Left lung (tissue), 10 donors: Measurements from ENCODE around the gene CT45A8. TPM values are rescaled to one million over a fixed set of nuclear protein-coding genes. Genes with fewer than 3 reads are reported as not detected.
"Not testable (repeated sequence)": the region's sequence is repeated elsewhere in the genome, so short reads cannot be mapped to it uniquely, and the experiment has no call there.

Experiments
- ATAC-seq: fragments of 200-7000 bp; cut with Tn5 transposase; one replicate; pipeline ENCODE4 v1.9.1; 2020; ENCODE audit warnings: moderate library complexity
- DNase-seq, 4 donors: peaks; one replicate each; pipeline ENCODE4 v3.0.0-alpha.2; 2013 to 2020
- H3K27ac ChIP-seq, 2 donors: fragments of 200-600 bp; sonication (generic) in 1 of 2; one replicate each; pipeline versions ENCODE4 v1.5.0 to v1.8.0; 2020 to 2021
- H3K27me3 ChIP-seq, 2 donors: fragments of 200-600 bp; sonication (generic) in 1 of 2; one replicate each; pipeline versions ENCODE4 v1.5.0 to v1.8.0; 2020 to 2021
- H3K36me3 ChIP-seq, 2 donors: fragments of 200-600 bp; sonication (generic) in 1 of 2; one replicate each; pipeline versions ENCODE4 v1.5.0 to v1.8.0; 2020 to 2021
- H3K4me1 ChIP-seq, 2 donors: fragments of 200-600 bp; one replicate each; pipeline ENCODE4 v1.8.0; 2021
- H3K4me3 ChIP-seq, 2 donors: fragments of 200-600 bp; sonication (generic) in 1 of 2; one replicate each; pipeline versions ENCODE4 v1.5.0 to v1.8.0; 2020 to 2021; ENCODE audit warnings: mild to moderate bottlenecking in 1 of 2
- H3K9me3 ChIP-seq, 2 donors: fragments of 200-600 bp; sonication (generic) in 1 of 2; one replicate each; pipeline versions ENCODE4 v1.5.0 to v1.8.0; 2020 to 2021
- intact Hi-C, 2 donors: fragments of 100-400 bp; cut with DNase I; formaldehyde crosslinking; loops; one replicate each; pipeline versions ENCODE4 v1.11.2 to v1.14.2; 2022
- polyA plus RNA-seq, 6 donors: library from polyadenylated mRNA; unstranded; fragments of 120-200 nt; gene quantifications; one replicate each; pipeline ENCODE4 v1.2.1, GENCODE V29; 2013; ENCODE audit not compliant: insufficient read length in 6 of 6
- total RNA-seq, 2 donors: library from RNA; stranded (reverse); fragmentation: NEBNext Ultra II Directional; extraction: Animal tissue kit (Norgen Biotek cat#: 25700); gene quantifications; one replicate each; pipeline ENCODE4 v1.2.1, GENCODE V29; 2021
- donor health status: DM: no; HTN: yes; CAD: no.
- donor health status: DM: no; HTN: no; CAD: no.

CT45A8 gene
- total and polyA plus RNA-seq, 8 donors: 0.42 TPM; not detected in 7

DNA sequence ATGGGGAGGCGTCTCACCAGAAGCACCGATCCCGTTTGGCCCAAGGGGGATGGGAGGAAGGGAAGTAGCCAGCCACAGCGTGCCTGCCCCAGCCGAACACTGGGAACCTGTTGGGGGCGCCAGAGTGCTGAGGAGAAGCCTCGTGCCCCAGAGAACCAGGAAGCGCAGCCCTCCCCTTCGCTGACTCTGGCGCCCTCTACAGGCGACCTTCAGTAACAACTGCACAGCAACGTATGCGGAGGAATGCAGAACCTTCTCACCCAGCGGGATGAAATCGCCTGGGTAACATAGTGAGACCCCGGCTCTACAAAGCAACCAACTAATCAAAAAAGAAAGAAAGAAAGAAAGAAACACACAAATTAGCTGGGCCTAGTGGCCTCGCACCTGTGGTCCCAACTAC, 34.4 kb downstream of the CT45A8 start, which contains the start of gene CT45A2:
Gene CT45A2, minus strand, starts transcription at position 101 of the 400 bp plus-strand sequence. CDS start 3,747 bp downstream, outside the sequence.
- H3K27ac ChIP-seq, H3K27me3 ChIP-seq, H3K4me3 ChIP-seq, ATAC-seq, intact Hi-C loops, DNase-seq, H3K9me3 ChIP-seq, H3K4me1 ChIP-seq, H3K36me3 ChIP-seq: not testable (repeated sequence)

- ATAC-seq, intact Hi-C loops: not testable (repeated sequence)
Measured at GRCh38 chrX:135802687-135803086, 51.7 kb downstream of the CT45A8 start, which contains the start of gene CT45A6. TSS of gene CT45A6 (minus strand) at chrX:135802787. CDS start at chrX:135798993, 3,794 bp downstream.

More at GRCh38 chrX:135802687-135803086, 51.7 kb downstream of the CT45A8 start, which contains the start of gene CT45A6:
- not testable (repeated sequence) for H3K36me3 ChIP-seq, H3K27me3 ChIP-seq, H3K4me1 ChIP-seq, H3K27ac ChIP-seq, DNase-seq, H3K4me3 ChIP-seq, H3K9me3 ChIP-seq

Other genes starting within 250 kb of the CT45A8 start
- not detected for gene CT45A1, start 140.9 kb downstream of the CT45A8 start, total RNA-seq
- gene CT45A1, start 140.9 kb downstream of the CT45A8 start, polyA plus RNA-seq: 10 to 100 TPM in 2 of 6 donors, 1 to 10 TPM in 4; 6.2 to 14.2 (median 7.6) TPM
- not detected for gene CT45A3, start 86.3 kb downstream of the CT45A8 start, total RNA-seq
- 10 to 100 TPM in 3 of 6 donors, 1 to 10 TPM in 1, not detected in 2; 5.4 to 33.5 (median 14.3) TPM for gene CT45A3, start 86.3 kb downstream of the CT45A8 start, polyA plus RNA-seq
- gene CT45A5, start 69.0 kb downstream of the CT45A8 start, total RNA-seq: not detected
- gene CT45A5, start 69.0 kb downstream of the CT45A8 start, polyA plus RNA-seq: 10 to 100 TPM; 20.5 to 49.9 (median 39.8) TPM
- not detected for gene CT45A6, start 51.8 kb downstream of the CT45A8 start, total RNA-seq
- not detected for gene CT45A6, start 51.8 kb downstream of the CT45A8 start, polyA plus RNA-seq
- not detected for gene CT45A2, start 34.5 kb downstream of the CT45A8 start, total RNA-seq
- gene CT45A2, start 34.5 kb downstream of the CT45A8 start, polyA plus RNA-seq: 10 to 100 TPM in 2 of 6 donors, 1 to 10 TPM in 2, under 1 TPM in 1, not detected in 1; 0.97 to 14.8 (median 1.8) TPM
- not detected for gene CT45A7, start 17.3 kb downstream of the CT45A8 start, total RNA-seq
- not detected for gene CT45A7, start 17.3 kb downstream of the CT45A8 start, polyA plus RNA-seq
- not detected for gene CT45A9, start 17.3 kb upstream of the CT45A8 start, total RNA-seq
- under 1 TPM in 1 of 6 donors, not detected in 5; 0.42 TPM for gene CT45A9, start 17.3 kb upstream of the CT45A8 start, polyA plus RNA-seq
- gene CT45A10, start 38.9 kb upstream of the CT45A8 start, total RNA-seq: not detected
- 10 to 100 TPM in 3 of 6 donors, 1 to 10 TPM in 3; 3.3 to 17.1 (median 11.1) TPM for gene CT45A10, start 38.9 kb upstream of the CT45A8 start, polyA plus RNA-seq
- not detected for gene SAGE1, start 39.2 kb upstream of the CT45A8 start, total RNA-seq
- gene SAGE1, start 39.2 kb upstream of the CT45A8 start, polyA plus RNA-seq: under 1 TPM in 3 of 6 donors, not detected in 3; 0.07 to 0.09 (median 0.08) TPM
- 10 to 100 TPM; 28.0 to 30.5 TPM for gene MMGT1, start 119.5 kb upstream of the CT45A8 start, total RNA-seq
- gene MMGT1, start 119.5 kb upstream of the CT45A8 start, polyA plus RNA-seq: 10 to 100 TPM; 25.4 to 32.0 (median 29.4) TPM
- gene SLC9A6, start 130.9 kb upstream of the CT45A8 start, total RNA-seq: 10 to 100 TPM; 15.1 to 17.1 TPM
- gene SLC9A6, start 130.9 kb upstream of the CT45A8 start, polyA plus RNA-seq: 10 to 100 TPM; 20.5 to 24.3 (median 22.0) TPM